NCI-H2227 treated with DMSO at 0.1 percent for 48 hours (cell line): ENCODE measurements around the gene LSS.
"Not testable (repeated sequence)": the region's sequence is repeated elsewhere in the genome, so short reads cannot be mapped to it uniquely, and the experiment has no call there.

ENCODE experiments used
- DNase-seq: peaks from one replicate; lab custom pipeline; 2025; lab: John Stamatoyannopoulos, UW

LSS gene

DNA sequence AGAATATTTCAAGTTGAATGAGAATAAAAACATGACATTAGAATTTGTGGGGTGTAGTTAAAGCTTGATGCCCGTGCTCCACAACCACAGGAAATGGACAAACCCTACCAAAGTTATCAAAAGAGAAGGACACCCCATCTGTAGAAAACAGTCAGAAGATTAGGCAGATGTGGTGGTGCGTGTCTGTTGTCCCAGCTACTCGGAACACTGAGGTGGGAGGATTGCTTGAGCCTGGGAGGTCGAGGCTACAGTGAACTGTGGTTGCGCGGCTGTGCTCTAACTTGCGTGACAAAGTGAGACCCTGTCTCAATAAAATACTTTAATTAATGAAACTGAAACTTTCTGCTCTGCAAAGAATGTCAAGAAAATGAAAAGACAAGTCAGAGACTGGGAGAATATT lies 42.9 kb downstream of the LSS start:
- no peak for DNase-seq

DNA sequence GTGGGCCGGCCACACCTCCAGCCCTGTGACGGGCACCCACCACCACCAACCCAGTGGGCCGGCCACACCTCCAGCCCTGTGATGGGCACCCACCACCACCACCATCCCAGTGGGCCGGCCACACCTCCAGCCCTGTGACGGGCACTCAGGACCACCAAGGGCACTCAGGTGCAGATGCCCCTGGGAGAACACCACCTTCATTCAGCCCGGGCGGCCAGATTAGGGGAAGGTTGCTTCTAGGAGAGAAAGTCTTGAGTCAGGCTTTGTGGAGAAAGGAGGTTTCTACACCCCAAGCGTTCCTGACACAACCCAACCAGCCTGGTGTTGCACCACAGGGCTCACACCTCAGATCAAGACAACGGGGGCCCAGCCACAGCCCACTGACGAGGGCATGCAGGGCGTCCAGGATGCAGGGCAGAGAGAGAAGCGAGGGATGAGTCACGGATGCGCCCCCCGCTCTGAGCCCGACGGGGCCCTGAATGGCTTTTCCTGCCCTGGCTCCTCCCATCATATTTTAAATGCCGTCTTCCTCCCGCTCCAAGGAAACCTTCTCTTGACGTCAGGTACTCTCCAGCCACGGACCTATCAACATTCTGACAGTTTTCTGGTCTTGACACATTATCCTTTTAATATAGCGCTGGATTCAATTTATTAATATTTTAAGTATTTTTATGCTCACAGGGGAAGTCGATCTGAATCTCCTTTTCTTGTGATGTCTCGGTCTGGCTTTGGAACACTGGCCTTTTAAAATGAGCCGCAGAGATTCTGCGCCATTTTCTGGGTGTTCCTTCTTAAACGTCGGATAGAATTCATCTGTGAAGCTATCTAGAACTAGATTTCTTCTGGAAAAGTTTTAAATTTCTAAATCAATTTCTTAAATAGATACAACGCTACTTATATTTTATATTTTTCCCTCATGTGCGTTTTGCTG lies 43.7 kb downstream of the LSS start:
- DNase-seq: peak; percentile 47

DNA sequence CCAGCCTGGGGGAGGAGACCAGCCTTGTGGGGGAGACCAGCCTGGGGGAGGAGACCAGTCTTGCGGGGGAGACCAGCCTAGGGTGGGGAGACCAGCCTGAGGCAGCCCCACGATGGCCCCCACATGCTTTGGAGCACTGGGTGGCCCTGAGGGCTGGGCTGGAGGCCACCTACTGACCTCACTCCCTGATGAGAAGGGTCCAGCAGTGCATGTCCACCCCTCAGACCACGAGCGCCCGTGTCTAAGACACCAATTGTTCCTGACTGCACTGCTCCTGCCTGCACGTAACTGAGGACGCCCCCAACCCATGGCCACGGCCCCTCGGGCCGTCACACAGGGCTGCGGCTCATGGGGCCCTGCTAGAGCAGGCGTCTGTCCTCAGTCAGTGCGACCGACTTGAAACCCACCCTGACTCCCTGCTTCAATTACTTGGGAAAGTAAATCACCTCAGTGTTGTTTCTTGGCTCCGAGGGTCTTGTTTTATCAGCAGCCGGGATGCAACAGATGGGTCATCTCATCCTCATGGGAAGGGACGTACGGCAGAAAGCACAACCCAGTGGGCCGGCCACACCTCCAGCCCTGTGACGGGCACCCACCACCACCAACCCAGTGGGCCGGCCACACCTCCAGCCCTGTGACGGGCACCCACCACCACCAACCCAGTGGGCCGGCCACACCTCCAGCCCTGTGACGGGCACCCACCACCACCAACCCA lies 44.5 kb downstream of the LSS start, which contains the start of gene SPATC1L:
Gene SPATC1L, minus strand, starts transcription at position 550 of the 715 bp plus-strand sequence. CDS start 1,643 bp downstream, outside the sequence.
- peak; percentile 4 for DNase-seq

DNA sequence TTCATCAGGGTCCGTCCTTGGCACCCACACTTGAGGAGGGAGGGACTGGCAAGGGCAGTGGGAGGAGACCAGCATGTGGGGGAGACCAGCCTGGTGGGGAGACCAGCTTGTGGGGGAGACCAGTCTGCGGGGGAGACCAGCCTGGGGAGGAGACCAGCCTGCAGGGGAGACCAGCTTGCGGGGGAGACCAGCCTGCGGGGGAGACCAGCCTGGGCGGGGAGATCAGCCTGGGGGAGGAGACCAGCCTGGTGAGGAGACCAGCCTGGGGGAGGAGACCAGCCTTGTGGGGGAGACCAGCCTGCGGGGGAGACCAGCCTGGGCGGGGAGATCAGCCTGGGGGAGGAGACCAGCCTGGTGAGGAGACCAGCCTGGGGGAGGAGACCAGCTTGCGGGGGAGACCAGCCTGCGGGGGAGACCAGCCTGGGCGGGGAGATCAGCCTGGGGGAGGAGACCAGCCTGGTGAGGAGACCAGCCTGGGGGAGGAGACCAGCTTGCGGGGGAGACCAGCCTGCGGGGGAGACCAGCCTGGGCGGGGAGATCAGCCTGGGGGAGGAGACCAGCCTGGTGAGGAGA lies 45.2 kb downstream of the LSS start:
- DNase-seq: not testable (repeated sequence)

DNA sequence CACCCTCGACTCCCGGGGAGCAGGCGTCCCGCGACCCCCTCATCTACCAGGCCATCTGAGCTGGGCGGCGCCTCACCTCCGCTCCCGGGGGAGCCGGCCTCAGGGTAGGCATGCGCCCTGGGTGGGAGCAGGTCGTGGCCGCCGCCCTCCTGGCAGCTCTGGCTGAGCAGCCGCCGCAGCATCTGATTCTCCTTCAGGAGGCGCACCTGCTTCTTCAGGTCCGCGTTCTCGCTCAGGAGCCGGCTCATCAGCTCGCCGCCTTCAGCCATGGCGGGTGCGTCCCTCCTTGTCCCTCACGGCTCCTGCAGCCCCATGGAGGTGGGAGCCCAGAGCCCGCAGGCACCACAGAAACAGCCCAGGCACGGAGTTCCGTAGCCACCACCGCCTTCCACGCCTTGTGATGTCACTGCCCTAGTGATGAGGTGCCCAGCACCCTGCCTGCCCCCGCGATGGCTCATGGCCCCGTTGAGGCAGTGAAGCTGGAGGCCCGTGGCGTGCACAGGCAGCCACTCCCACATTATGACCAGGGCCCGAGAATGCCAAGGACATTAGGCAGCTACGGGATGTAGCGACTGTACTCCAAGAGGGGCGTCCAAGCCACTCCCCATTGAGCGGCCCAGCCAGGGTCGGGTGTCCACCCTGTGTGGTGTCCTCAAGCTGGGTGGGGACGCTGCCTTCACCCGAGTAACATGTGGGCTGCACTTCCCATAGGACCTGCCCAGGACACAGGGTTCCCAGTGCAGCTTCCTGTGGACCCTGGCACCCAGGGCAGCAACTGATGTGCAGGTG lies 45.8 kb downstream of the LSS start:
- DNase-seq: no peak

DNA sequence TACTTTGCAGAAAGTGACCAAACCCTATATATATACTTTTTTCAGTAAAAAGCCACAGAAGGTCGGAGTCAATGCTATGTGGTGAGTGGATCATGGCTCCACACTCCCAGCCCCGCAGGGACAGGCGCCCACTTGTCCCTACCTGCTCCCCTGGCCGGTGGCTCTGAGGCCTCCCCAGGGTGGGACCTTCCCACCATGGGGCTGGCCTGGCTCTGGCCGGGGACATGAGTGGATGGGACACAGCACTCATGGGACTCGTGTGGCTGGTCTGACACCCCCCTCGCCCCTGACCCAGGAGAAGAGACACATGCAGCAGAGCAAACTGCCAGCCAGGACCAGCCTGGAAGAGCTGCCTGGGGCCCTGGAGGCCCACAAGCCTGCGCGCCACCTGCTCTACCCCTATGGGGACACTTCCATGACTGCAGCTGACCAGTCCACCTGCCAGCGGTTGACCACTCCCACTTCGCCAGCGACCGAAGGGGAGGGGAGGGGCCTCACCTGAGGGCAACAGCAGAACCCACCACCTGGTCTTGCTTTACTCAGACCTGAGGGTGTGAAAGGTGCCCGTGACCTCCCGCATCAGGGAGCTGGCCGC lies 46.5 kb downstream of the LSS start:
- DNase-seq: no peak

DNA sequence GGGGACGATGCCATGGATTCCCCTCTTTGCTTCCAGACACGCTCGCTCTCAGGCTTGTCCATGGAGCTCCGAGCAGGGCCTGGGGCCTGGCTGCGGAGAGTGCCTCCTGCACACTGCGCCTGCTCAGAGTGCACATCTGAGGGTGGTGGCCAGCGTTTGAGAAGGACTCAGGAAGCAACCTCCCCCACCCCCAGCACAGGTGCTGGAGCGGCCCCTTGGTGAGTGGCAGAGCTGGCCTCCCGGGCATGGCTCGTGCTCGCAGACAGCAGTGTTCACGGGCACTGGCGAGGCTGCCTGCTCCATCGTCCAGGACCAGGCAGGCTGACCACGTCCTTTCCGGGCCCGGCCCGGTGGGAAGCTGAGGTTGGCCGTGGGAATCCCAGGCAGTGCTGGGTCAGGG lies 47.1 kb downstream of the LSS start:
- no peak for DNase-seq

DNA sequence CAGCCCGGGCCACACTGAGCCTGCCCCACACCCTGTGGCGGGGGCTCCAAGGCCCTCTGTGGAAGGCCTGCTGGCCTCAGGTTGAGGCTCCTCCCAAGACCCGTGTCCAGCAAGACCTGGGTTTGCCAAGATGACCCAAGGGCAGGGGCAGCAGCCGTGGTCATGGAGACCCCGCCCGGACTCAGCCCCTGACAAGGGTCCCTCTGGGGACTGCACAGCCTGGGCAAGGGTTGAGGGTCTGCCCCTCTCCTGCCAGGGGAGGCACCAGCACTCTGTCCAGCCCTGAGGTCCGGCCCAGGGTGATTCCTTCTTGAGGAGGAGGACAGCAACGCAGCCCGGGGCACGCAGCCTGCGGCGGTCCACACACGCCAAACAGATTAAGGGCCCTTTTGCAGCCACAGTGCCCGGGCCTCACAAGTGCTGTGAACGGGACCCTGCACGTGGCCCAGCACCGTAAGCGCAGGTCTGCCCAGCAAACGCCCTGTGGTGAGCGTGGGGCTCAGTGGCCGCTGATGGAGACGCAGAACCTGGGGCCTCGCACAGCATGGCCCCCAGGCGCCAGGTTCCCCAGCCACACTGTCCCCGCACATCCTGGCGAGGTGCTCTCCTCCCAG lies 47.7 kb downstream of the LSS start:
- DNase-seq: no peak

DNA sequence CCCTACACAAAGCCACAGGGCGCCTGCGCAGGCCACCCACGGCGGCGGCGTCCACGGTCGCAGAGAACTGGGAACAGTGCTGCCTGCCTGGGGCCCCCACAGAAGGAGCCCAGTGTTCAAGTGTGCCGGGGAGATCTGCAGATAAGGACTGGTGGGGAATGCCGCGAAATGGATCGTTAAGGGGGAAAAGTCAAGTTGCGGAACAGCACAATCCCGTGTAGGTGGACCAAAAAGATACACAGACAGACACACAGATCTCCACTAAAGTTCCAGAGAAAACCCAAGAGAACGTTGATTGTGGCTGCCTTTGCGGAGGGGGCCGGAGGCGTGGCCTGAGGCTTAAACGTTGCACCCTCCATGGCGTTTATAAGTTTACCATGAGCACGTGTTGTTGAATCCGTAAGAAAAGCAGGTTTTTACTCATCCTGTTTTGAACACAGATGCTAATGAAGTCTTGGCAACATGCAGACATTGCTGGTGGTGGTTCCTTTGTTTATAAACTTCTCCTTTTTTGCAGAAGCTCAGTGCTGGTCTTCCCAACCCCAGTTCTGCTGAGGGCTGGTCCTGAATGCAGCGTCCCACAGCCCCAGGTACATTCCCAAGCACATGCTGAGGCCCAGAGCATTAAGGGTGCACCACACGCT lies 48.4 kb downstream of the LSS start:
- DNase-seq: no peak

DNA sequence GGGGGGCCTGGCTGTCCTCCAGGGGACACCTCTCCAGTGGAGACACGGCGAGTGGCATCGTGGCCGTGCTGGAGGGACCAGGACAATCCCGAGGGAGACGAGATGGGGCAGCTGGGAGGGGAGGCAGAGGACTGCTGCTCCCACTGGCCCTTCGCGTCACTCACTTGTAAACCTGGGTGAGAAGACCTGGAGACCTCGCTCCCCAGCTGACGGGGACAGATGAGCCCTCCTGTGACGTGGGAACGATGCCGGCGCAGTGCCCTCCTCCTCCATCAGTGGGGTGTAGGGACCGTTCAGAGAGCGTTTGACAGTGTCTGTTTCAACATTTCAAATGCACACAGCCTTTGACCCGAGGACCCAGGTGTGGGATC lies 48.9 kb downstream of the LSS start:
- DNase-seq: no peak

DNA sequence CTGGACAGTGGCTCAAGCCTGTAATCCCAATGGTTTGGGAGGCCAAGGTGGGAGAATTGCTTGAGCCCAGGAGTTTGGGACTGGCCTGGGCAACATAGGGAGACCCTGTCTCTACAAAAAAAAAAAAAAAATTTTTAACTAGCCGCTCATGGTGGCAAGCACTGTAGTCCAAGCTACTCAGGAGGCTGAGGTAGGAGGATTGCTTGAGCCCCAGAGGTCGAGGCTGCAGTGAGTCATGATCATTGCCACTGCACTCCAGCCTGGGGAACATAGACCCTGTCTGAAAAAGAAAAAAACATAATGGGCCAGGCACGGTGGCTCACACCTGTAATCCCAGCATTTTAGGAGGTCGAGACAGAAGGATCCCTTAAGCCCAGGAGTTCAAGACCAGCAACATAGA lies 49.6 kb downstream of the LSS start:
- DNase-seq: no peak

DNA sequence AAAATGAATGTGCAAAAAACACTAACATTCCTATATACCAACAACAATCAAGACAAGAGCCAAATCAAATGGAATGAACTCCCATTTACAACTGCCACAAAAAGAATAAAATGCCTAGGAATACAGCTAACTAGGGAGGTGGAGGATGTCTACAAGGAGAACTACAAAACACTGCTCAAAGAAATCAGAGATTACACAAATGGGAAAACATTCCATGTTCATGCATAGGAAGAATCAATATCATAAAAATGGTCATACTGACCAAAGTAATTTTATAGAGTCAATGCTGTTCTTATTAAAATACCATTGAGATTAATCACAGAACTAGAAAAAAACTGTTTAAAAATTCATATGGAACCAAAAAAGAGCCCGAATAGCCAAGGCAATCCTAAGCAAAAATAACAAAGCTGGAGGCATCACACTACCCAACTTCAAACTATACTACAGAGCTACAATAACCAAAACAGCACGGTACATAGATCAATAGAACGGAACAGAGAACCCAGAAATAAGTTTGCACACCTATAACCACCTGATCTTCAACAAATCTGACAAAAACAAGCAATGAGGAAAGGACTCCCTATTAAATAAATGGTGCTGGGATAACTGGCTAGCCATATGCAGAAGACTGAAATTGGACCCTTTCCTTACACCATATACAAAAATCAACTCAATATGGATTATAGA lies 52.0 kb downstream of the LSS start:
- not testable (repeated sequence) for DNase-seq

DNA sequence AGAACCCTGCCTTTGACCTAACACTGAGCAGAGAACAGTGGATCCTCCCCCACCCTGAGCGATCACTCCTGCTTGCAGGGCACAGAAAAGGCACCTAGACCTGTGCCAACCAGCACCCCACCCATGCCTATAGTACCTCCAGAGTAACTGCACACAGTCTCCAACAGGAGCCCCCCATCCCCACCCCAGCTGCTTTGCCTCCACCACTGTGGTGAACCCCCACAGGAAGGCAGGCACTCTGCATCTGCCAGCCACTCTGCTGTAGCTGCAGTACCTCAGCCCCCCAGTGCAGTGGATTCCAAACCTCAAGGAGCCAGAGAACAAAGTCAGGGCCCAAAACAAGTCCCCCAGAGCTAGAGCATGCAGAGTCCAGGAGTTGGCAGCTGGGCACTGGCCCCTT lies 55.0 kb downstream of the LSS start:
- DNase-seq: no peak

DNA sequence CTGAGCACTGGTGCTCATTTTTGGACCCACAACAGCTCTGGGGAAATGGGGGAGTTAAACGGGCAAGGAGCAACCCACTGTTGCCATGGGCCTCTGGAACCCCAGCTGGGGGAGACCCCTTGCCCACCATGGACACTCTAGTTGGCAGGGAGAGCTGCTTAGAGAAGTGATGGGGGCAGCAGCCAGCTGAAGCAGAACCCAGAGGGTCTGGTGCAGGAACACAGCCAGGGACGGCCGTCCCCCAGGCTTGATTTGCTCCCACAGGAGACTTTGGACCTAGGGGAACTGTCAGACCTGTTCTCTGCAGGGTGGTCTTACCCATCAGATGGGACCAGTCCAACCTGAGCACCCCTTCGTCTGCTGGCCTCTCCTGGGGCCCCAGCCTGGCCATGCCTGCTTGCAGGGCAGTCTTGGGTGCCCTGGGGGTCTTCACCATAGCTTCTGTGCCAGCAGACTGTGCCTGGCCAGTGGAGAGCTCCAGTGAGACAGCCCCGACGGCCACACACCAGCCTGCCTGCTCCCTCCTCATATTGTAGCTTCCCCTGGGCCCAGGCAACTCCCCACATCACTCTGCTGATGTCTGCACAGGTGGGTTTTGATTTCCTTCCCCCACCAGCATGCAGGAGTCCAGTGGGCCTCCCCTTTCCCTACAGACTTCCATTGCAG lies 55.6 kb downstream of the LSS start:
- no peak for DNase-seq

DNA sequence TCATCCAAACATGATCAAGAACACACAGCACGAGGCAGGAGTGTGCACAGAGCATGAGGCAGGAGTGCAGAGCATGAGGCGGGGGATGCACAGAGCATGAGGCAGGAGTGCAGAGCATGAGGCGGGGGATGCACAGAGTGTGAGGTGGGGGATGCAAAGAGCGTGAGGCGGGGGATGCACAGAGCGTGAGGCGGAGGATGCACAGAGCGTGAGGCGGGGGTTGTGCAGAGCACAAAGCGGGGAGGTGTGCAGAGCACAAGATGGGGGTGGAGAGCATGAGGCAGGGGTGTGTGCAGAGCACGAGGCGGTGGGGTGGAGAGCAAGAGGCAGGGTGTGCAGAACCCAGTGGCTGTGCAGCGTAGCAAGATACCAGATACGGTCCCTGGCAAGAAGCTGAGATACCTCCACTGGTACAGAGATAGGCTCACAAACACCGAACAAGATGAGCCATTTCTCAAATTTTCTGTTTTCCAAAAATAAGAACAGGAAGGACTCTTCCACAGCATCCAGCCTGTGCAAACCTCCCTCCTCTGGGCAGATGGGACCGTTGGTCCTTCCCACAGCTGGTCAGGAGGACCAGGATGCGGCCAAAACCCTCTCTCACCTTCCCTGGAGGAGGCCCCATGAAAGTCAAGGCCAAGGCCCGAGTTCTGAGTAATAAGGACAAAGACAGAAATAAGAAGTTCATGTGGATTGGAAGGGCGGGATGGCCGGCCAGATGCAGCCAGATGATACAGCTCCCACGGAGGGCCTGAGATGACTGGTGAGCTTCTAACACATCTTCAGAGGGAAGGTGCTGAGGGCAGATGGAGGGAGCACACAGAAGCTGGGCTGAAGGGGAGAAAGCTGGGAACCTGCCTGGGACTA lies 56.3 kb downstream of the LSS start:
- no peak for DNase-seq

DNA sequence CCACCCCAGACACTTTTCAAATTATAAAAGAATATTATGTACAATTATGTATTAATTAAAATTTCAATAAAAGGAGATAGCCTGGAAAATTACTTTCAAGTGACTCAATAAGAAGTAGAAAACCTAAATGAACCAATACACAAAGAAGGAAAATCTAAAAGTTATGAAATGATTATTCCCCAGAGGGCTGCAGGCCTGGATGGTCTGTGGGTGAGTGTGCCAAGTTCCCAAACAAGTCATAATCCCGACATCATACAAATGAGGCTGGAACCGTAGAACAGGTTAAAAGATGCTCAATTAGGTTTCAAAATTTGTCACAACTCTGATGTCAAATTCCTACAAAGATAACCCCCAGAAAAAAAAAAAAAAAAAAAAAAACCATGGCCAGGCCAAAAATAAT lies 57.0 kb downstream of the LSS start:
- no peak for DNase-seq

DNA sequence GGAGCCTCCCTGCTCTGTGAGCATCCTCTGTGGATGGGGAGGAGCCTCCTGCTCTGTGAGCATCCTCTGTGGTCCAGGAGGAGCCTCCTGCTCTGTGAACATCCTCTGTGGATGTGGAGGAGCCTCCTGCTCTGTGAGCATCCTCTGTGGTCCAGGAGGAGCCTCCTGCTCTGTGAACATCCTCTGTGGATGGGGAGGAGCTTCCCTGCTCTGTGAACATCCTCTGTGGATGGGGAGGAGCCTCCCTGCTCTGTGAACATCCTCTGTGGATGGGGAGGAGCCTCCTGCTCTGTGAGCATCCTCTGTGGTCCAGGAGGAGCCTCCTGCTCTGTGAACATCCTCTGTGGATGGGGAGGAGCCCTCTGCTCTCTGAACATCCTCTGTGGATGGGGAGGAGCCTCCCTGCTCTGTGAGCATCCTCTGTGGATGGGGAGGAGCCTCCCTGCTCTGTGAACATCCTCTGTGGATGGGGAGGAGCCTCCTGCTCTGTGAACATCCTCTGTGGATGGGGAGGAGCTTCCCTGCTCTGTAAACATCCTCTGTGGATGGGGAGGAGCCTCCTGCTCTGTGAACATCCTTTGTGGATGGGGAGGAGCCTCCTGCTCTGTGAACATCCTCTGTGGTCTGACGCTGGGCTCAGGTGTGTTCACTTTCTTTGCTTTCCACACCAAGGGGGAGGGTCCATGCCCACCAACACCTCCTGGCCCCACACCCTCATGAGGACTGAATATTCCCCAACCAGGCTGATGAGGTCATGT lies 58.0 kb downstream of the LSS start:
- not testable (repeated sequence) for DNase-seq
